Tibial nerve (tissue), 4 donors: Measurements from ENCODE around the gene TTLL1. TPM values are rescaled to one million over a fixed set of nuclear protein-coding genes. Genes with fewer than 3 reads are reported as not detected.

Experiments used
- DNase-seq, 2 donors: peaks; one replicate each; pipeline ENCODE4 v3.0.0-alpha.2; 2019; ENCODE audit warnings: low spot score in 2 of 2
- H3K27ac ChIP-seq, 4 donors: fragments of 200-600 bp; sonication (generic) in 3 of 4; one replicate each; pipeline ENCODE4 v1.5.1; 2017 to 2019; ENCODE audit warnings: mild to moderate bottlenecking in 1 of 4
- H3K27me3 ChIP-seq, 2 donors: fragments of 200-600 bp; sonication (generic) in 1 of 2; one replicate each; pipeline versions ENCODE4 v1.5.1 to v1.6.0; 2017 to 2019
- H3K36me3 ChIP-seq, 3 donors: fragments of 200-600 bp; sonication (generic); one replicate each; pipeline ENCODE4 v1.5.1; 2018 to 2019
- H3K4me1 ChIP-seq, 4 donors: fragments of 200-600 bp; sonication (generic) in 3 of 4; one replicate each; pipeline ENCODE4 v1.5.1; 2017 to 2019
- H3K4me3 ChIP-seq, 4 donors: fragments of 200-600 bp; sonication (generic) in 3 of 4; one replicate each; pipeline ENCODE4 v1.5.1; 2017 to 2019; ENCODE audit warnings: mild to moderate bottlenecking in 1 of 4, moderate library complexity in 1 of 4
- H3K9me3 ChIP-seq, 4 donors: fragments of 200-600 bp; sonication (generic) in 3 of 4; one replicate each; pipeline ENCODE4 v1.5.1; 2017 to 2019
- EP300 ChIP-seq, 2 donors: sonication (generic); formaldehyde crosslinking; IDR thresholded peaks; one replicate each; pipeline ENCODE4 v1.6.1; 2017; ENCODE audit warnings: antibody characterized with exemption in 2 of 2, mild to moderate bottlenecking in 1 of 2
- POLR2A ChIP-seq, 2 donors: fragments of 450-650 bp; IDR thresholded peaks; one replicate each; pipeline ENCODE4 v1.6.1; 2017; ENCODE audit warnings: antibody characterized with exemption in 2 of 2, mild to moderate bottlenecking in 2 of 2, moderate library complexity in 2 of 2
- WGBS, 2 donors: methylation state at CpG; one replicate each; pipeline ENCODE4 v1.1.5; 2018; 5-methylcytosine and 5-hydroxymethylcytosine counted together
- total RNA-seq, 4 donors: library from RNA; depleted of rRNA; stranded (reverse); fragments of >200 nt; gene quantifications; one replicate each; pipeline ENCODE4 v1.1.0, GENCODE V29; 2016
- TF ChIP-seq, protein P1 (sequence below), 5 experiments: fragments of 200-600 bp in 3 of 5; fragments of 450-650 bp in 2 of 5; sonication (generic) in 3 of 5; IDR thresholded peaks; one replicate each; pipeline ENCODE4 v1.5.1; 2016 to 2019; ENCODE audit warnings: antibody characterized with exemption in 5 of 5, mild to moderate bottlenecking in 3 of 5, moderate library complexity in 2 of 5

Gene TTLL1
- total RNA-seq, 4 donors from 2014 or later: 1.6 to 9.8 (median 7.3) TPM

DNA sequence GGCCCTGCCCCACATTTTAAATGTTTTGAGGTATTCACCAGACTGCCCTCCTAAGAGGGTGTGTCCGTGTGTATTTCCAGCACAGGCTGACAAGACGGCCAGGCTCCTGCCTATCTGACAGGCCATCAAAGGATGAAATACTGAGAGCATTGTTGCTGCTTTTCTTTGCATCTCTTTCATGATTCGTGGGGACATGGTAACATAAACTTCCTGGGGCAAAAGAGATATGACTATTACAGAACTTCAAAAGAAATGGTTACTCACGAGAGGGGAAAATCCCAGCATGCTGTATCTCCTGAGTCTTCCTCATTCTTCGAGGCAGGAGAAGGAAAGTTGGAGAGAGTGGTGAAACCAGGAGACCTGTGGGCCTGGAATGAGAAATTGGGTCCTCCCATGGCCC lies 11.0 kb upstream of the TTLL1 start:
- TF ChIP-seq EP300 (IDR thresholded peaks at IDR 0.05): no peak
- WGBS, 2 donors: 60 to 61% methylated on average over 5 of the region's 5 CpGs
- Histone ChIP-seq H3K9me3 (peaks cover 0 to 8% (median 0%) of the 10 kb centered on the region in 4 donors), H3K36me3 (no peaks in the 10 kb centered on the region), H3K27me3 (no peaks in the 10 kb centered on the region), H3K4me3 (no peak overlapping the region), H3K27ac (no peak overlapping the region), H3K4me1 (no peaks in the 10 kb centered on the region)
- no peak for DNase-seq

DNA sequence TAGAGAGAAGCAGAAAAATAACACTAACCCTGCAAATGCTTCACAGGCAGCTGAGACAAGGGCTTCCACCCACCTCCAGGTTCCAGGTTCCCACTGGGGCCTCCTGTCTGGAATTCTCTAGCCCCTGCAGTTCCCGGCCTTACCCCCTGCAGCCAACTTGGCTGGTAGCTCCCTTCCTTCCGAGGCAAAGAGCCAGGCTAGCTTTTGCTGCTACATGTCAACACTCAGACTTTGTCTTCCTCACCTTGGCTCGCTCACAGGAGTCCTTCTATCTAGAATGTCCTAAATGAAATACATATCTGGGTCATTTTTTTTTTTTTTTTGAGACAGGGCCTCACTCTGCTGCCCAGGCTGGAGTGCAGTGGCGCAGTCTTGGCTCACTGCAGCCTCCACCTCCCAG lies 9.9 kb upstream of the TTLL1 start:
- Histone ChIP-seq H3K27me3 (no peaks in the 10 kb centered on the region), H3K27ac (no peak overlapping the region), H3K36me3 (no peaks in the 10 kb centered on the region), H3K9me3 (peaks cover 0 to 8% (median 0%) of the 10 kb centered on the region in 4 donors), H3K4me3 (no peak overlapping the region), H3K4me1 (no peaks in the 10 kb centered on the region)
- DNase-seq: no peak
- no peak for TF ChIP-seq POLR2A (IDR thresholded peaks at IDR 0.05)
- no peak for TF ChIP-seq EP300 (IDR thresholded peaks at IDR 0.05)
- TF ChIP-seq, protein P1, sequence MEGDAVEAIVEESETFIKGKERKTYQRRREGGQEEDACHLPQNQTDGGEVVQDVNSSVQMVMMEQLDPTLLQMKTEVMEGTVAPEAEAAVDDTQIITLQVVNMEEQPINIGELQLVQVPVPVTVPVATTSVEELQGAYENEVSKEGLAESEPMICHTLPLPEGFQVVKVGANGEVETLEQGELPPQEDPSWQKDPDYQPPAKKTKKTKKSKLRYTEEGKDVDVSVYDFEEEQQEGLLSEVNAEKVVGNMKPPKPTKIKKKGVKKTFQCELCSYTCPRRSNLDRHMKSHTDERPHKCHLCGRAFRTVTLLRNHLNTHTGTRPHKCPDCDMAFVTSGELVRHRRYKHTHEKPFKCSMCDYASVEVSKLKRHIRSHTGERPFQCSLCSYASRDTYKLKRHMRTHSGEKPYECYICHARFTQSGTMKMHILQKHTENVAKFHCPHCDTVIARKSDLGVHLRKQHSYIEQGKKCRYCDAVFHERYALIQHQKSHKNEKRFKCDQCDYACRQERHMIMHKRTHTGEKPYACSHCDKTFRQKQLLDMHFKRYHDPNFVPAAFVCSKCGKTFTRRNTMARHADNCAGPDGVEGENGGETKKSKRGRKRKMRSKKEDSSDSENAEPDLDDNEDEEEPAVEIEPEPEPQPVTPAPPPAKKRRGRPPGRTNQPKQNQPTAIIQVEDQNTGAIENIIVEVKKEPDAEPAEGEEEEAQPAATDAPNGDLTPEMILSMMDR (IDR thresholded peaks at IDR 0.05): no peak
- 83 to 89% methylated on average over 4 of the region's 4 CpGs for WGBS, 2 donors

DNA sequence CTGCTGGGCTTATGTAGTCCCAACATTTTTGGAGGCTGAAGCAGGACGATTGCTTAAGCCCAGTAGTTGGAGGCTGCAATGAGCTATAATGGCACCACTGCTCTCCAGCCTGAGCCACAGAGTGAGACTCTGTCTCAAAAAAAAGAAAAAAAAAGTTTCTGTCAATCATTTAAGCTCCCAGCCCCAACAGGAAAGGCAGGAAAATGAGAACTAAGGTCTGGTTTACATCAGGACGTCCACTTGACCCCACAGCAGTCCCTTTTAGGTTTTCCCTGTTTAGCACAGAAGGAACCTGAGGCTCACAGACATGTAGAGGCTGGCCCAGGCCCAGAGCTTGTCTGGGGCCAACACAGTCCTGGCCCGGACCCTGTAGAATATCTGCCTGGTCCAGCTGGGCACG lies 9.2 kb upstream of the TTLL1 start:
- Histone ChIP-seq H3K27me3 (no peaks in the 10 kb centered on the region), H3K27ac (no peak overlapping the region), H3K36me3 (no peaks in the 10 kb centered on the region), H3K4me1 (no peaks in the 10 kb centered on the region), H3K4me3 (no peak overlapping the region), H3K9me3 (peaks cover 0 to 8% (median 0%) of the 10 kb centered on the region in 4 donors)
- WGBS, 2 donors: 57 to 58% methylated on average over 4 of the region's 4 CpGs
- TF ChIP-seq POLR2A (IDR thresholded peaks at IDR 0.05) (no peak), EP300 (IDR thresholded peaks at IDR 0.05) (no peak)
- TF ChIP-seq, protein P1 (IDR thresholded peaks at IDR 0.05): no peak
- DNase-seq: no peak

DNA sequence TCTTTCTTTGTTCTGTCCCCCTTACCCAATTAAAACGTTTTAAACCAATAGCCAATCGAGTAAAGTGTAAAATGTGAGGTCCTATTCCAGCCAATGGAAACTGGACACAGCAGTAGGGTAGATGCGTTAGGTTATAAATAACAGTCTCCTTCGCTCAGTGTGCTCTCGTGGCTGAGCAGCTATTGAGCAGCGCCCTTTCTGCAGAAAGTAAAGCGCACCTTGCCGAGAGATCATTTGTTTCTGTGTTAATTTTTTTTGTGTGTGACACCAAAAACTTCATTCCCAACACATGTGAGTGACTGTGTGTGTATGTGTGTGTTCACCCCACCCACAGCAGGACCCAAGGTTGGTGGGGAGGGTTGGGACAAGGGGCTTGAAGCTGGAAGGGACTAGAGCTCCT lies 7.2 kb upstream of the TTLL1 start:
- 83 to 90% methylated on average over 8 of the region's 8 CpGs for WGBS, 2 donors
- Histone ChIP-seq H3K27me3 (no peaks in the 10 kb centered on the region), H3K4me3 (no peak overlapping the region), H3K27ac (no peak overlapping the region), H3K4me1 (no peaks in the 10 kb centered on the region), H3K36me3 (no peaks in the 10 kb centered on the region), H3K9me3 (peaks cover 0 to 8% (median 0%) of the 10 kb centered on the region in 4 donors)
- DNase-seq: no peak
- TF ChIP-seq EP300 (IDR thresholded peaks at IDR 0.05) (no peak), POLR2A (IDR thresholded peaks at IDR 0.05) (no peak)
- TF ChIP-seq, protein P1 (IDR thresholded peaks at IDR 0.05): no peak

DNA sequence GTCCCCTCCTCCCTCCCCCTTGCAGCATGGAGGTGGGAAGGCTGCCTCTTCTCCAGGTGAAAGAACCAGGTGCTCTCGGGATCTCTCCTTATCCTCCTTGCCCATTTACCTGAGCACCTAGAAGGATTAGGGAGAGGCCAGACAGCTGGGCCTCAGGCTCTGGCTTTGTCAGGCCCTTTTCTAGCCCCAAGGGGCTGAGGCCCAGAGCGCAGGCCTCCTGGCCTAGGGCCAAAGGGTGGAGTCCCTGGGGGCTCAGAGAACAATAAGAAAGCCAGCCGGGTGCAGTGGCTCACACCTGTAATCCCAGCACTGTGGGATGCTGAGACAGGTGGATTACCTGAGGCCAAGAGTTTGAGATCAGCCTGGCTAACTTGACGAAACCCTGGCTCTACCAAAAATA lies 5.4 kb upstream of the TTLL1 start:
- no peak for DNase-seq
- H3K27me3 ChIP-seq: no peaks in the 10 kb centered on the region
- H3K27ac ChIP-seq: no peak overlapping the region
- no peak overlapping the region for H3K4me3 ChIP-seq
- H3K9me3 ChIP-seq: peaks cover 0 to 8% (median 0%) of the 10 kb centered on the region in 4 donors
- WGBS, 2 donors: 58 to 74% methylated on average over 3 to 4 of the region's 4 CpGs
- H3K36me3 ChIP-seq: no peaks in the 10 kb centered on the region
- no peak for TF ChIP-seq POLR2A (IDR thresholded peaks at IDR 0.05)
- no peak for TF ChIP-seq EP300 (IDR thresholded peaks at IDR 0.05)
- TF ChIP-seq, protein P1 (IDR thresholded peaks at IDR 0.05): no peak
- peaks cover 0 to 6% (median 1%) of the 10 kb centered on the region in 4 donors for H3K4me1 ChIP-seq

DNA sequence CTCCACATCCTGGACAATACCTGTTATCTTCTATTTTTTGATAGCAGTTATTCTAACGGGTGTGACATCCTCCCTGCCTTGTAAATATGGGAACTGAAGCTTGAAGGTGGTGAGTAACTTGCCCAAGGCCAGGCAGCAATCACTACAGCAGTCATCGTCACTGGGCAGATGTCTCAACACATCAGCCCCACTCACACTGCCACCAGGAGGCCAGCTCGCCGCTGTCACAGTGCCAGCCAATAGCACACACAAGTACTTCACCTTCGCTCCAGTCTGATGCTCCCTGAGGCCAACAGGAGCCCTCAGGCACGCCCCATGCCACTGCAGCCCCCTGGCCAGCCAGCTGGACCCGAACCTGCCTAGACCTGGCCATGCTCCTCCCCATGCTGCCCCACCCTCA lies 4.9 kb upstream of the TTLL1 start:
- peaks cover 0 to 9% (median 3%) of the 10 kb centered on the region in 4 donors for H3K4me1 ChIP-seq
- H3K27me3 ChIP-seq: no peaks in the 10 kb centered on the region
- no peak for DNase-seq
- H3K9me3 ChIP-seq: peaks cover 0 to 8% (median 0%) of the 10 kb centered on the region in 4 donors
- TF ChIP-seq, protein P1 (IDR thresholded peaks at IDR 0.05): no peak
- TF ChIP-seq EP300 (IDR thresholded peaks at IDR 0.05): no peak
- no peak for TF ChIP-seq POLR2A (IDR thresholded peaks at IDR 0.05)
- no peaks in the 10 kb centered on the region for H3K36me3 ChIP-seq
- WGBS, 2 donors: 65 to 74% methylated on average over 7 of the region's 7 CpGs
- H3K4me3 ChIP-seq: no peak overlapping the region
- H3K27ac ChIP-seq: no peak overlapping the region
